HG03175 (cell line): ENCODE results near the gene CERKL.

Experiments
- ATAC-seq: cut with Tn5 transposase; IDR thresholded peaks from one replicate; pipeline ENCODE4 v1.9.1; 2021; ENCODE audit warnings: mild to moderate bottlenecking, moderate library complexity; ENCODE audit not compliant: unreplicated experiment

CERKL gene

DNA sequence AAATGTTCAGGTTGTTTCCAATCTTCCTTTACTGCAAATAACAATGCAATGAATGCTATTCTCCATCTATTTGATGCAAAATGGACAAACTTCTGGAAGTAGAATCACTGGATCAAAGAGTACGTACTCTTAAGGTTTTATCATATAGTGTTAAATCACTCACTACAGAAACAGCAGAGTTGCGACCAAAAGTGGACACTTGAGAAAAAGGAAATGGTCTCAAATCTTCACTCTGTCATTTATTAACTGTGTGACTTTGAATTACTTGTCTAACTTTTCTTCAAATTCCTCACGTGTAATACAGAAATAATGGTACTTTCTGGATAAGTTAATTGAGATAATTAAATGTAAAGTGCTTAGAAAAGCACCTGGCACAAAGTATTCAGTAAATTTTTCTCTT is 78.1 kb downstream of the CERKL start:
- ATAC-seq = peak; percentile 52

- no peak for ATAC-seq
Observed at GRCh38 chr2:181576431-181576830, 80.5 kb downstream of the CERKL start.

DNA sequence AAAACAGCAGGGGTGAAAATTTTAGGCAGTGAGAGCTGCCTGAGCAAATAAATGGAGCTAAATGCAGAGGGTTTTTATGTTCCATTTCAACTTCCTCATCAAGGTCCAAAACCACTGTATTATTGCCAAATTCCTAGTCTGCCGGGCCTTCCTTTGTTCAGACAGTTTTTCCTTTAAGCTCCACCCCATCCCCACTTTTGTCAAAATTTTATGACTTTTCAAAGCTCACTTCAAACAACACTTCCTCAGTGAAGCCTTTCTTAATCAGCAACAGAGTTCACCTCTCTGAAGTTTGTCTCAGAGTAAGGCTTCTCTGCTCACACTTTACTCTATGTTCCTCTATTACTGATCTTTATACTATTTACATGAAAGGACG is 81.3 kb downstream of the CERKL start:
- no peak for ATAC-seq

DNA sequence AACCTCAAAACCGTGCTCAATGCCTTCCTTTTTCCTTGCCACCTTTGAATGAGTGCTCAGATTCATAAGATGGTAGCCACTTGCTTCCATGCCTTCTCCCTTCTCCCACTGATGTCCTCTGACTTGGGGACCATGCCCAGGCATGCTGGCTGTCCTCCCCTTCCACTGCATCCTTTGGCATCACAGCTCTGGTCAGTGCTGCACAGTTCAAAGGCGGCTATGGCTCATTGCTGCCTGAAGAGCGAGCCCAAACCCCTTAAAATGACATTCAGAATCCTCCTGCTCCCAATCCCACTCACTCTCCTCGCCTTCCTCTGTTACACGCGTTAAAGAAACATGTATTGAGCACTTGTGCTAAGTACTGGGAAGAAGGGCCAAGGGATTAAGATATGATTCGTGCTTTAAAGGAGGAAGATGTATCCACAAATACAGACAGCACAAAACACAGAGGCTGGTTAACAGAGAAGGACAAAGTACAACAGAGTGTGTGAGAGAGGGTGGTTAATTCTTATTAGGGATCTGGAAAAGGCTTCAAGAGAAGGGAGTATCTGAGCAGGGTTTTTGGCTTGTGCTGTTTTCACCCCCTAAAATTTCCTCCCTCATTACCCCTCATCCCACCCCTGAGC is 81.8 kb downstream of the CERKL start:
- ATAC-seq = no peak

GRCh38 chr2:181574321-181574720 is 82.6 kb downstream of the CERKL start:
- ATAC-seq = no peak

GRCh38 chr2:181573140-181573736 is 83.7 kb downstream of the CERKL start:
- ATAC-seq = no peak

DNA sequence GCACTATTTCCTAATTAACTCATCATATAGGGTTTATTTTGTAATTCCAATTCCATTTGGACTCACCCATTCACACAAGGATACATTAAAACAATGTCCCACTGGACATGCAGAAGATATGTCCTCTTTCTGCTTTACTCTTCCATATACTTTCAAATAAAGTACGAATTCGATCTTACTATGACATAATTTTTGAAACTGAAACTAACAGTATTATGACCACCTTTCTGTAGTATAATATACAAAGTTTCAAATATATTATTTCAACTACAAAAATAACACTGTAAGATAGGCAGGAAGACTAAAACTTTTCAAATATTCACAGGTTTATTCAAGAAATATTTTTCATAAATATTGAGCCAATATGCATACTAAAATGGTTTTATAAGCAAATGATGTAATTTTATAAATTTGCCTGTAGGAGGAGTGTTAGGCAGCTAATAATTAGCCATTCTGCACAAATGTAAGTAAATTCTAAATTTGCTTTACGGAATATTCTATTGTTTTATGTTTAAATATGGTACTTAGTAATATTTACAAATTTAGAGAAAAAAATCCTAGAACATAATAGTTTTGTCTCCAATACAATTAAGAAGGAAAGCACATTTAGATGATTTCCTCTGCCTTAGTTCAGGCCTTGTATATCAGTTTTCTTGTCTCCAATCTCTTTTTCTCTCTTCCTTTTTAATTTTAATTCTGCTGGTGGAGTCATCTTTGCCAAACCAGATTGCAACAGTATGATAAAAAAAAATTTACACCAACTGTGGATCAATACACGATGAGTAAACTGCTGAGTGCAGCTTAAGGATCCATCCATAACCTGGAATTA is 85.9 kb downstream of the CERKL start:
- no peak for ATAC-seq

DNA sequence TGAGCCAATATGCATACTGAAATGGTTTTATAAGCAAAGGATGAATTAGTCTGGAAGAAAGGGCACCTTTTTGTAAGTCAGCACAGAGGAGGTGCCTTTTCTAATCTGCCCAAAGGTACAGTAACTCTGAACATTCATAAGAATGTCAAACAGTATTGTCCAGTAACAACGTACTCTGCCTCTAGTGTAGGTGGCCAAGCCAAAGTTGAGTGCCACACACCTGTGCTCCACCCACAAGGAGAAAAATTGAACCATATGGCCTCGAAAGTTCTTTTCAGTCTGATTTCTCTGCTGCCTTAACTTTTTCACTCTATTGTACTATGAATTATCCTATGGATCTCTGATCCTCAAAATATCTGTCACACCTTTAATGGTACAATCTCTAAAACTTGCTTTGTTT is 86.8 kb downstream of the CERKL start:
- ATAC-seq = no peak

DNA sequence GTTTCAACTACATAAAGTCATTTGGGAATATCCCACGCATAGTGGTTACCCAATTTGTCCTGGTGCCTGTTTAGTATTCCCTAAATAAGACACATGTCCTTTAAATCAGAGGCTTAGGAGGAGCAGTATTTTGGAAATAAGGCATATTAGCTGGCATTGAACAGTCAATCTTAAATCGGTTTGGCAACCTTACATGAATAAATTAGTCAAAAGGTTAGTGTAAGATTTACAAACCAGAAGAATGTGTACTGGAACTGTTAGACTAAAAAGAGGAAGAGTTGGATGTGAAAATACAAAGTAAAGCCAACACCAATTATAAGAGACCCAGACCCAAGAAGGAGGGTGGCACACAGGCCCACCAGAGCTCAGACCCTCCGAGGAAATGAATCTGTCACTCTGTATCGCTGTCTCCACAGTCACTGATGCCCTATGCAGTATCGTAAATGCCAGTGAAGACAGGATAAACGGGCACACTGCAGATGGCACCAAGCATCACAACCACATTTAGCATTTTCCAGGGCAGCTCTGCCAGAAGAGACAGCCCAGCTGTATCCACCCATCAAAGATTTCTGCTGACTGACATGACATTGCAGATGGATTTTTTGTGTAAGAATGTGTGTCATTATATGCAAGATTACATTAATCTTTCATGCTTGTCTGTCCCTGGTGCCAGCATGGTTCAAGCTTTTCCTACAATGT is 90.4 kb downstream of the CERKL start:
- no peak for ATAC-seq

DNA sequence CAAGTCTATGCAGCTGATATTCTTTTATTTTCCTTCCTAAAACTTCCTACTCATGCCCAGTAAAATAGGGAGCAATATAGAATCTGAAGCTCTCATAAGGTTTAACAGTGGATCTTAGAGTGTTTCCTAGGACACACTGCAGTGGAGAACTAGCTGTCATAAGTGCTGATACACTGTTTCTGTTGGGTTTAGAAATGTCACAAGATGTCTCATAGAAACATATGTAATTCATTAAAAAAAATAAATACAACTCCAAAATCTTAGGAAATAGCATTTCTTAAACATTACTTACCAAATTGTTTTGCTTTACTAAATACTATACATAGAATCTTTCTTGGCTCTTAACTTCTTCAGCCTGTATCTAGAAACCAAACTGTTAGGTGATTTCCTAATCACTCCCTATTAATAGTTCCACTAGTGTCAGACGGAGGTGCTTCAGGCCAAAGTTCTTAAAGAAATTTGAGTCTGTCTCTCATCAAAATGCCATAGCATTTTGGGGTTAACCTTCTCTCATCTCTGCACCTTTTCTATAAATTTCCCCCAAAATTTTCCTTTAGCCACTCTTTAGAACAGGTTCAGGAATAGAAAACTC is 93.7 kb downstream of the CERKL start:
- ATAC-seq = no peak

- no peak for ATAC-seq
Observed at GRCh38 chr2:181558371-181558770, 98.5 kb downstream of the CERKL start.

GRCh38 chr2:181554061-181554830 is 102.7 kb downstream of the CERKL start:
- no peak for ATAC-seq

DNA sequence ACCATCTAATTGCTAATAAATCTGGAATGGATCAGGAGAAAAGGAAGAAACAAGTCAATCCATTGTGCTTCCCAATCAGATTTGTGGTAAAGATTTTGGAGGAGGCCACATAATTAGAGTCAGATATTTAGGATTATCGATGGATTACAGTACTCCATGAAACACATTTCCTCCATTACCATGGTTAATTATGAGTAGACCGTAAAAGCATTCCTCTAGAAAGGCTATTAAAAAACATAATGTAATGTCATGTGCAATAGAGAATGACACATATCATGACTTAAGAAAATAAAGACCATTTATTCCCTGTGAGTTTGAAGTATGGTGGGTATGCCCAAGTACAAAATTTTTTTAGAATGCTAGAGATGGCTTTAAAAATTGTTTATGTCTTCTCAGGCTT is 103.7 kb downstream of the CERKL start:
- no peak for ATAC-seq

GRCh38 chr2:181552808-181553207 is 104.1 kb downstream of the CERKL start:
- no peak for ATAC-seq

DNA sequence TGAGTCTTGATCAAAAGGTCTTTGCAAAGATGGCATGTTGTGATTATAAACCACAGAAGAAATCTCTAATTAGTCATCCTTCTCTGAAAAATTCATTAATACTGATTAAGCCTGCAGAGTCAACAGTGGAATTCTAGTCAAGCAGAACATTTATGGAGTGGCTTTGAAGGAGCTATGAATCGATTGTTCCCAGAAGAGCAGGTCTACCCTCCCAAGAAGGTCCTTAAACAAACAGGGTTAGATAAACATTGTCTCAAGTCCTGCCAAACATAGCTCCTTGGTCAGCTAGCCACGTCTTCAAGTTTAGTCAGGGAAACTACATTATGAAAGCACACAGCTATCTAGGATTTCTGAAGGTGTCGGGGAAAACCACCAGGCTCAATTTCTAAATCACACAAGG is 110.8 kb downstream of the CERKL start:
- no peak for ATAC-seq

GRCh38 chr2:181542170-181542569 is 114.7 kb downstream of the CERKL start:
- no peak for ATAC-seq

DNA sequence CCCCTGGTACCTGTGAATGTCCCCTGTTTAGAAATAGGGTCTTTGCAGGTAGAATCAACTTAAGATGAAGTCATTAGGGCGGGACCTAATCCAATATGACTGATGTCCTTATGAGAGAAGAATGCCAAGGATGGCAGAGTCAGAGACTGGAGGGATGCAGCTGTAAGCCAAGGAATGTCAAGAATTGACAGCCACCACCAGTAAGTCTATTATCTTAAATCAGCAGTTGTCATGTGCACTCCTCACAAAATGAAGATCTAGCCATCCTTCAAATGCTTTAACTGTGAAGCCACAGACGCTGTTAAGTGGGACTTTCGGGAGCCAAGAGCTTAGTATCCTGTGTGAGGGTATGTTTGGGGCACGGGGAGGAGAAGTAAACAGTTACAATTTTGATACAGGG is 116.5 kb downstream of the CERKL start:
- ATAC-seq = no peak

- ATAC-seq = no peak
Observed at GRCh38 chr2:181536730-181537129, 120.2 kb downstream of the CERKL start.

DNA sequence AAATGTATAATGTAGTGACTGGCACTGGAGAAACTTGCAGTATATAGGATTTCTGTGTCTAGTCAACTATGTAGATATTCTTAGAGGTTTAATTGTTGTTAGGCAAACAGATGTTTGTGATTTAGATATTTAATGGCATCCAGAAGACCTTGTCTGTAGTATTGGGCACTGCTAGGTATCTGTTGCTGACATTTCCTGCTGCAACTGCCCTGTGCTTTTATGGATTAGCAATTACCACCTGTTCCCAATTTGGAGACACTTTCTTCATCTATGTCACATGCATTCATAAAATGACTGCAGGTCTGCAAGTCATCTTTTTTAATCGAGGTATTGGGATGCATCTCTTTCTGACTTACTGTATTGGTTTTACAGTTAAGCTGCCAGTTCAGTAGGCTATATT is 128.5 kb downstream of the CERKL start:
- ATAC-seq = no peak

GRCh38 chr2:181527058-181527457 is 129.8 kb downstream of the CERKL start:
- ATAC-seq = no peak

GRCh38 chr2:181526014-181526413 is 130.9 kb downstream of the CERKL start:
- ATAC-seq = no peak
